Measurements from ENCODE around the gene AADACL4. TPM values are rescaled to one million over a fixed set of nuclear protein-coding genes. Genes with fewer than 3 reads are reported as not detected.

The AADACL4 gene
- total and polyA plus RNA-seq, 9 of the 15 experiments (the other 6 are each of a cell fraction or from before 2014, with no cell fraction given), result not detected

GRCh38 chr1:12658531-12659453 lies 14.9 kb downstream of the AADACL4 start (continued):
- TF ChIP-seq ZNF592 (IDR thresholded peaks at IDR 0.05) (0 out of 2 replicates have a peak, but pooled peaks have one; percentile 48), ATF7 (IDR thresholded peaks at IDR 0.05) (peak; percentile 35; the same call in 1 of the 2 replicates), PREB (CRISPR knock-in tag; IDR thresholded peaks at IDR 0.05) (0 out of 2 replicates have a peak, but pooled peaks have one; percentile 45)

Measured in K562 (cell line).